HG03460 (cell line): ENCODE data around the gene ZNF624.
A peak's percentile ranks its signal among the peaks of the same experiment; 100 is the strongest.
"Not testable (repeated sequence)": the region's sequence is repeated elsewhere in the genome, so short reads cannot be mapped to it uniquely, and the experiment has no call there.

ENCODE experiments used
- ATAC-seq: cut with Tn5 transposase; IDR thresholded peaks from one replicate; pipeline ENCODE4 v1.9.1; 2021; ENCODE audit not compliant: unreplicated experiment

ZNF624 gene

DNA sequence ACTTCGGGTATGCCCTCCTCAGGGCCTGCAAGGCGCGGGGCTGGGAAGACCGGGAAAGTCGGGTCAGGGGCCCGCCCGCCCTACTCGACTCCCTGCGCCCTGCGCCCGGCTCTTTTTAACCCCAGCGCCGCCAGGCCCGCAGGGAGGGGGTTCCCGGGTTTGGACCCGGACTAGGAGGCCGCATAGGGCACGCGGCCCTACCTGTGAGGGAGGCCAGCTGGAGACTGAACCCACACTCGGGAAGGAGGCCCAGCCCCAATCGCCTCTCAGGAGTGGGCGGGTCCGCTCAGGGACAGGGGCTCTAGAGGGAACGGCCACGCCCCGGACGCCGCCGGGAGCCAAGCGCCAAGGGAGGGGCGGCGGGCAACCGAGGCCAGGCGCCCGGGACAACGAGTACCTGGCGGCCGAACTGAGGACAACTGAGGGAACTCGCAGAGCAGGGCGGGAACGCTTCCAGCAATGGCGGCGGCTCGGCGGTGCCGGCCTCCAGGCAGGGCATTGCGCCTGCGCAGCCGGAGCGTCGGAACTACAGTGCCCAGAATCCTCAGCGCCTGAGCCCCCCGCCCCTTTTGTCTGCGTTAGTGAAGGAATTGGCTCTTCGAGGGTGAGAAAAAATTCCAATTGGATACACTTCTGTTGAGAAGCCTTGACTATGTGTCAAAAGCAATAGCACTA, at the start of gene ZNF624:
ZNF624 (minus strand) TSS at position 484 of the 675 bp plus-strand sequence.
- ATAC-seq = peak; percentile 87

DNA sequence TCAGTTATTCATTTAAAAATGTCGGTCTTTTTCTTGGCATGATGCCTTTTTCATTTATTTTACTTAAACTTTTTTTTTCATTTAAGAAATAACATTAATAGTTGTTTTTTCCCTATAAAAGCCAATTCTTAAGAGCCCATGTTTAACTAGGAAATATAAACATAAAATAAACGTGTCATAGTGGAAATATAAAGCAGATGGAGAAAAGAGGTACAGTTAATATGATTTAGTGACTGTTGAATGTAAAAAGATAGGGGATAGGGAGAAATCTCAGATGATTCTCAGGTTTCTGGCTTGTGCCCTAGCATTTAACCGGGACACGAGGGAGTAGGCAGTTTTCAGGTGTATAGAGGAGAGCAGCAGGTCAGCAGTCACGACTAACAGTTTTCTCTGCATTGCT, 44.0 kb upstream of the ZNF624 start:
- ATAC-seq = not testable (repeated sequence)

DNA sequence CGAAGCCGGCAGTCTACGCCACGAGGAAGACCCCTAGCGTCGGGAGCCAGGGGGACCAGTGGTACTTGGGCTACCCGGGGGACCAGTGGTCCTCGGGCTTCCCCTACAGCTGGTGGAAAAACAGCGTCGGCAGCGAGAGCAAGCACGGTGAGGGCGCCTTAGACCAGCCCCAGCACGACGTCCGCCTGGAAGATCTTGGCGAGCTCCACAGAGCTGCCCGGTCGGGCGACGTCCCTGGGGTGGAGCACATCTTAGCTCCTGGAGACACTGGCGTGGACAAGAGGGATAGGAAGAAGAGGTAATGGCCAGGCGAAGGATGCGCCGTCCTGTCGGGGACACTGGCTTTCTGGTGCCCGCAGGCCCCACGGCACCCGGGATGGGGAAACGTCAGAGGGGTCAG, 36.8 kb upstream of the ZNF624 start:
- not testable (repeated sequence) for ATAC-seq

DNA sequence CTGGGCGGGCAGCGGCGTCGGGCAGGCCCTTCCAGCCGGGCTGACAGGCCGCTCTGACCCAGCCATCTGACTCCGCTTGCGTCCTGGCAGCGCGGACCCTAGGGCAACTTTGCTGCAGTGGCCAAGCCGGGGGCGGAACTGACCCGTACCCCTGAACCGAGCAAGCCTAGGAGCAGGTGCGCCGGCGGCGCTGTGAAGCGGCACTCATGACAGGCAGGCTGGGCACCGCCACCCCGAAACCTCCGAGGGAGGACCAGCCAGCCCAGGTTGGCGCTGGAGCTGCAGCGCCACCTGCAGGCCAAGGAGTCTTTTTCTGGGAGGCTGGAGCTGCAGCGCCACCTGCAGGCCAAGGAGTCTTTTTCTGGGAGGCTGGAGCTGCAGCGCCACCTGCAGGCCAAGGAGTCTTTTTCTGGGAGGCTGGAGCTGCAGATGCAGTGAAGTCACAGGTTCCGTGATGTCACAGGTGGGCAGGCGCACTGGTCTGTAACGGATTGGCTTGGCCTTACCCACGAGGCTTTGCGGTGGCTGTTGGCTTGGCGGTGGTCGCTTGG, 36.2 kb upstream of the ZNF624 start, which contains the start of gene CCDC144A:
CCDC144A (plus strand) TSS at position 511 of the 551 bp plus-strand sequence. CDS start 160 bp downstream, outside the sequence.
- not testable (repeated sequence) for ATAC-seq

DNA sequence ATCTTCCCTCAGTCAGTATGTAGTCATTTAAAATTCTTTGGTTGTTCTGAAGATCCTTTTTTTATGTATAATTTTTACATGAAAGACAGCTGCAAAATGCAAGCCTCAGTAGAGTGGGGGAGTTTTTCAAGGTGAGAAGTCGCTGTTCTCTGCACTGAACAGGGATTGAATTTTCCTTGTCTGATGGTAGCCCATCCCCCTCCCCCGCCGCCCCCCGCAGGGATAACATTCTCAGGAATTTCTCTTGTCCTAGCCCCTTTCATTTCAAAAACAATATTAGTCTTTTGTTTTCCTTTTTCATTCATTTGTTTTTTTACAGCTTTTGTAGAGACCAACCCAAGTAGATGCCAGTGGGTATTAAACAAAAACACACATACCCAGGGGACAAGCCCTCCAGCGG, 33.5 kb upstream of the ZNF624 start:
- ATAC-seq = not testable (repeated sequence)

DNA sequence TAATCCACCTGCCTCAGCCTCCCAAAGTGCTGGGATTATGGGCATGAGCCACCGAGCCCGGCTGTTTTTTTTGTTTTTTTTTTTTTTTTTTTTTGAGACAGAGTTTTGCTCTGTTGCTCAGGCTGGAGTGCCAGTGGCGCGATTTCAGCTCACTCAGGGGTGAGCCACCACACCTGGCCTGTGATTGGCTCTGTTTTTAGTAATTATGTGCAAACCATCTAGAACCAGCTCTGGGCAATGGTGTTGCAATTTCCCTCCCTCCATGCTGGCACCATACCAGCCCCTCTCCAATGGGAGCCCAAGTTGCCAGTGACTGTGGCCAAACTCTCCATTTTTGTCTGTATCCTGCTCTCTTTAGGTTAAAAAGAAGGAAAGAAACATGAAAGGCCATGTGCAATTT, 32.4 kb upstream of the ZNF624 start:
- not testable (repeated sequence) for ATAC-seq

DNA sequence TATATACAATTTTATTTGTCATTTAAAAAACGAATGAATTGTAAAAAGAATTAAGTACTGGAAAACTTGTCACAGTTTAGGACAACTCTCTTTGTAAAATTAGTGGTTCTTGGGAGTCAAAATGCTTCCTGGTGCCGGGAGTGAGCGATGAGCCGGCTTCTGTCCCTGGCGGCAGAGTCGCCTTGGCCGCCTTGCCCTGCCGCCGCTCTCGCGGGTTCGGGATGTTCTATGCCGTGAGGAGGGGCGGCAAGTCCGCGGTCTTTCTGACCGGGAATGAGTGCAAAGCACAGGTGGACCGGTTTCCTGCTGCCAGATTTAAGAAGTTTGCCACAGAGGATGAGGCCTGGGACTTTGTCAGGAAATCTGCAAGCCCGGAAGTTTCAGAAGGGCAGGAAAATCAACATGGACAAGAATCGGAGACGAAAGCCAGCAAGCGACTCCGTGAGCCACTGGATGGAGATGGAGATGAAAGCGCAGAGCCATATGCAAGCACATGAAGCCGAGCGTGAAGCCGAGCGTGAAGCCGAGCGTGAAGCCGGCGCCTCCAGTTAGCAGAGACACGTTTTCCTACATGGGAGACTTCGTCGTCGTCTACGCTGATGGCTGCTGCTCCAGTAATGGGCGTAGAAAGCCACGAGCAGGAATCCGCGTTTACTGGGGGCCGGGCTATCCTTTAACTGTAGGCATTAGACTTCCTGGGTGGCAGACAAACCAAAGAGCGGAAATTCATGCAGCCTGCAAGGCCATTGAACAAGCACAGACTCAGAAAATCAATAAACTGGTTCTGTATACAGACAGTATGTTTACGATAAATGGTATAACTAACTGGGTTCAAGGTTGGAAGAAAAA, 29.9 kb upstream of the ZNF624 start:
- ATAC-seq = not testable (repeated sequence)

DNA sequence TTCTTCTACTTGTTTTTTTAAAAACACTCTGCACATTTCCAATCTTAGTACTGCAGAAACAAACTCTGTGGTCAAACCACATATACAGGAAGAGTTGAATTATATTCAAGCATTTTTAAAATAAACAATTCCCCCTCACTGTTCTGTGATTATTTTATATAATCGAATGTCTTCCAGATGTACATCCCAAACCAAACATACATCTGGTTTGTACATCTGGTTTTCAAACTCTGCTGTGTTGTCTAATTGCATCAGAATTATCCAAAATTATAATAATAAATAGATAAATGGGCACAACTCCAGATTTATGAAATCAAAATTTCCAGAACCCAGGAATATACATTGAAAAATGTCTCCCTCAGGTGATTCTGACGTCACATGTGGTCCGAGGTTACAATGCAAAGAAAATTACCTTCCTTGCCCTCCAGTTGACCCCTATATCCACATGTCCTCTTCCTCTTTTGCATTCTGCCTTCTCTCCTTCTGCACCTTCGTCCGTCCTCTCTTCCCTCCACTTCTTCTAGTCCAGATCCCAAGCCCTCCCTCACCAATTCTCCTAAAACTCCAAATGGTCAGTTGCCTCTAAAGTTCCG, 23.1 kb upstream of the ZNF624 start:
- ATAC-seq = no peak

DNA sequence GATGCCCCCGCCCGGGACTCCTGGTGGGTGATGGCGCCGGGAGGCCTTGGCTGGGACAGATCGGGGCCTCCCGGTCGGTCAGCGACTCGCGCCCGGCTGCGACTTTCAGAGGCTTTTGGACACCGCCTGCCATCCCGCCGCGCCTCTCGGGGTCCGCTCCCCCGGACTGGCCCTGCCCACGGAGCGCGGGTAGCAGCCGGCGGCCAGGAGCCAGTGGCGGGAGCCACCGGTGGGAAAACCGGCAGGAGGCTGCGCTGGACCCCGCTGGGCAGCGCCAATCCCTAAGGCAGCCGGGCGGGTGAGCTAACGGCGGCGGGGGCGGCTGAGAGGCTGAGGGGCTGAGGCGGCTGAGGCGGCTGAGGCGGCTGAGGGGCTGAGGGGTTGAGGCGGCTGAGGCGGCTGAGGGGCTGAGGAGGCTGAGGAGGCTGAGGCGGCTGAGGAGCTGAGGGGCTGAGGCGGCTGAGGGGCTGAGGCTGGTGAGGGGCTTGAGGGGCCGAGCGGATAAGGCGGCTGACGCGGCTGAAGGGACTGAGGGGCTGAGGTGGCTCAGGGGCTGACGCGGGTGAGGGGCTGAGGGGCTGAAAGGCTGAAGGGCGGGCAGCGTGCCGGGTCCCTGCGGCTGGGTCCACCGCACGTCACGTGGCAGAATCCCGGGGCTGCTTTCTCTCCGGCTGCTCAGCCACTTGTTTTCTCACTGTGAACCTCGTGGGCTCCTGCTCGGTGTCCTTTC, 13.4 kb upstream of the ZNF624 start:
- ATAC-seq = not testable (repeated sequence)

DNA sequence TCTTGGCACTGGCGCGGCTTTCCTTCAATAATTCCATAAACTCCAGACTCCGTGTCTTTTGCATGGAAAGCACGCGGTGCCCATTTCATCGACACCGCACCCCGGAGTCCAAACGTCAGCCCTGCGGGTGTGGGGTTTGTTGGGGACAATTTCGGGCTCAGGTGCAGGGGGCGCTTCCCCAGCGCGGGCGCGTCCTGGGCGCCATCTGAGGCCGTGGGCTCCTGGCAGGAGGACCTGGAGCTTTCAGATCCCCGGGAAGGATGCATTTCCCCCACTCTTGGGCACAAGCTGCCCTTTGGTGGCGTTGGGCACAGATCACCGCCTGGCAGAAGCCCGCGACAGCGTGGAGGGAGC, 12.9 kb upstream of the ZNF624 start:
- not testable (repeated sequence) for ATAC-seq

DNA sequence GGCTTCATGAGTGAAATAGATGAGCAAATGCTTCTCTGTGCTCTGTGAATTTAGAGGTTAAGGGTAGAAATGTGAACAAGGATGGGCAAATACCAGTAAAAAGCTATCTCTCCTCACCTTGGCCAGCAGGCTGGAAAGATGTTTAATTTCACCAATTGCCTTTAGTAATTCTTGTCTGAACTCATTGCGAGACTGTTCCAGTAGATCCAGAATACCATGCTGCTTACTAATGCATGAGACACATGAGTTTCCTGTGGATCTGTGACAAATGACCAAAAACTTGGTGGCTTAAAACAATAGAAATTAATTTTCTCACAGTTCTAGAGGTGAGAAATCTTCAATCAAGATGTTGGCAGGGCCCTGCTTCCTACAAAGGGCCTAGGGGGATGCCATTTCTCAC, 9.3 kb upstream of the ZNF624 start:
- no peak for ATAC-seq

DNA sequence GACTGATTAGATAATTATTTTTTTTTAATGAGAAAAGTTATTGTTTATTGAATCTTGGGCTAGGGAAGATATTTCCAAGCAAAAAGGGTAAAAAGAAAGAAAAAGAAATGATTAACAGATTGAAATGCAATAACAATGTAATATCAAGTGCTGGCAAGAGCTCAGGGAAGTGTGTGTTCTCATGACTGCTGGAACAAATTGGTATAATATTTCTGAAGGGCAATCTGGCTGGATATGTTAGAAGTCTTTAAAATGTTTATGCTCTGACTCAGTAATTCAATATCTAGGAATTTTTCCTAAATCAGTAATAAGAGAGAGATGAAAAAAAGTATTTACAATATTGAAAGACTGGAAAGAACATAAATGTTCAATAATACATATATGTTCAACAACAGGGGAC, 7.6 kb upstream of the ZNF624 start:
- ATAC-seq = no peak

DNA sequence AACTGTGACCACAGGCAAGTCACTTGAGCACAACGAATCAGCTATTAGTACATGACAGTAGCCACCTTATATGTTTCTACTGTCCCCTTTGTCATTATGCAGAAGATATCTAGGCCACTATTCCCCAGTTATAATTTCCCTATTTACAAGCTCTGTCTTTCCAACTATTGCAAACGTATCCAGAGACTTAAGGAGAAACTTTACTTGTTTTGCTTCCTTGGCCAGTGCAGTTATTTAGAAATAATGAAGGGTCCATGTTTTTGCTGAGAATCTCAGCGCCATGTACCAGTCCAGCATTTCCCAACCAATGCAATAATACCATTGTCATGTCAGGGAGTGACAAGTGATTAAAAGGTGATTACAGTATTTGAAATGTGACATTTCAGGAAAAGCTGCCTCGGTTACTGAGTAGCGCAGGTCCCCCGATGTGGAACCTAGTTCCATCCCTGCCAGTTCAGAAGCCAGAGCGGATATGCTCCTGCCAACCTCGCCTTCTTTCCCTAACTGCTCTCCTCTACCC, 743 bp downstream of the ZNF624 start:
- ATAC-seq = no peak

DNA sequence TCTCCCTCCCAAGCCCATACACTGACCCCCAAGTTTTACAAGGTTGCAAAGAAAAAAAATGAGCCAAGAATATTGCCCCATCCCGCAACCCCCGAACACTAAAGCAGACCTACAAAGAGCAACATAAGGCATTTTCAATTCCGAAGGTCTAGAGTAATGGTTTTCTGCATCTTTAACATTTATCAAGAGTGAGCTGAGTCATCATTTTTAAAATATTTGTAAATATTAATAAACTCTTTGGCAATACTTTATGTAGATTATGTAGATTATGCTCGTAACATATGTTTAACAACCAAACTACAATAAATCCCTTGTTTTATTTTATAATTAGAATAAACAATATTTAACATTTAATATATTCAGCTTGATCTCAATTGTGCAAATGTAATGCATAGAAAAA, 1.4 kb downstream of the ZNF624 start:
- ATAC-seq = no peak

DNA sequence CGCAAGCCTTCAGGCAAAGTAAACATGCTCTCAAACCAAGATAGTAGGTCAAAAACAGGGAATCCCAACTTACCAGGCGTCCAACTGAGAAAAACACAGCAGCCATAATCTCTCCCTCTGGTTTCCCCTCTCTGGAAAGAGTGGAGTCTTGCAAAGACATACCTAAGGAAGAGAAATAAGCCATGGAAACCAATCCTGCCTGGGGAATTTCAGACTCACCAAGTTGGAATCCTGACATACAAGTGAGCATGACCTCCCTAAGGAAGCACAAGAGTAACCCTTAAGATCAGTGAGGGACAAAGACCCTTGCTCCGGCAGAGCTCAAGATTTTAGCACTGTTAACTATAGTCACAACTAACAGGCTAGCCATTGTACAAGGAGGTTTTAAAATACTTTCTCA, 4.1 kb downstream of the ZNF624 start:
- no peak for ATAC-seq

DNA sequence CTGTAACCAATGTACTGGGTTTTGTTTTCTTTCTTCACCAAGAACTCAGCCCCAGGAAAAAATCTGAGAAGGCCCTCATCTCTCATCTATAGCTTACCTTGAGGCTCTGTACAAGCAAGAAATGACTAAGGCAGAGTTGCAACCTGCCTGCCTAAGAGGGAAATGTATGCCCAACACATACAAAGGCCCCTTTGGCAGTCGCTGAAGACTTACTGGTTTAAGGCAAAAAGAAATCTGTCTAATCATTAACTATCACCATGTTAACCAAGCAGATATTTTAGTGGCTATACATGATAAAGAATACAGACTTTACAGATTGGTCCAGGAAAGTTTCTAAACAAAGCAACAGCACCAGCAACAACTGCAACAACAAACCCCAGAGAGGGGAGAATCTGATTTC, 14.2 kb downstream of the ZNF624 start:
- no peak for ATAC-seq

DNA sequence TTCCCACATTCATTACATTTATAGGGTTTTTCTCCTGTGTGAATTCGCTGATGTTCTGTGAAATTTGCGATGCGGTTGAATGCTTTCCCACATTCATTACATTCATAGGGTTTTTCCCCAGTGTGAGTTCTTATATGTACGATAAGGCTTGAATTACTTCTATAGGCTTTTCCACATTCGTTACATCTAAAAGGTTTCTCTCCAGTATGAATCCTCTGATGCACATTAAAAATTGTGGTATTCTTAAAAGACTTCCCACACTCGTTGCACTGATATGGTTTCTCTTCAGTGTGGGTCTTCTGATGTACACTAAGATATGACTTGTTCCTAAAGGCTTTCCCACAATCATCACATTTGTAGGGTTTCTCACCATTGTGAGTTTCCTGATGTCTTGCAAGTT, 30.4 kb downstream of the ZNF624 start:
- no peak for ATAC-seq

DNA sequence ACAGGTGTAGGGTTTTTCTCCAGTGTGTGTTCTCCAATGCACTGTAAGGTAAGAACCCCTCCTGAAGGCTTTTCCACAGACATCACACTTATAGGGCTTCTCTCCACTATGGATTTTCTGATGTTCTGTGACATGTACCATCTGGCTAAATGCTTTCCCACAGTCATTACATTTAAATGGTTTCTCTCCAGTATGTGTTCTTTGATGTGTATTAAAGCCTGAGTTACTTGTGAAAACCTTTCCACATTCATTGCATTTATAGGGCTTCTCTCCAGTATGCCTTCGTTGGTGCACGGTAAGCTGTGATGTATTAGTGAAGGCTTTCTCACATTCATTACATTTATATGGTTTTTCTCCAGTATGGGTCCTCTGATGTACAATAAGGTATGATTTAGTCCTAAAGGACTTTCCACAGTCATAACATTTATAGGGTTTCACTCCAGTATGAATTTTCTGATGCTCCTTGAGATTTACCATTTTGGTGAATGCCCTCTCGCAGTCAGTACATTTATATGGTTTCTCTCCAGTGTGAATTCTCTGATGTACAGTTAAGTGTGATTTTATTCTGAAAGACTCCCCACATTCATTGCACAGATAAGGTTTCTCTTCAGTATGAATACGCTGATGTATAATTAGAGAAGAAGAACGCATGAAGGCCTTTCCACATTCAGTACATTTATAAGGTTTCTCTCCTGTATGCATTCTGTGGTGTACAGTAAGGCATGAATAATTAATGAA, 30.9 kb downstream of the ZNF624 start:
- no peak for ATAC-seq

DNA sequence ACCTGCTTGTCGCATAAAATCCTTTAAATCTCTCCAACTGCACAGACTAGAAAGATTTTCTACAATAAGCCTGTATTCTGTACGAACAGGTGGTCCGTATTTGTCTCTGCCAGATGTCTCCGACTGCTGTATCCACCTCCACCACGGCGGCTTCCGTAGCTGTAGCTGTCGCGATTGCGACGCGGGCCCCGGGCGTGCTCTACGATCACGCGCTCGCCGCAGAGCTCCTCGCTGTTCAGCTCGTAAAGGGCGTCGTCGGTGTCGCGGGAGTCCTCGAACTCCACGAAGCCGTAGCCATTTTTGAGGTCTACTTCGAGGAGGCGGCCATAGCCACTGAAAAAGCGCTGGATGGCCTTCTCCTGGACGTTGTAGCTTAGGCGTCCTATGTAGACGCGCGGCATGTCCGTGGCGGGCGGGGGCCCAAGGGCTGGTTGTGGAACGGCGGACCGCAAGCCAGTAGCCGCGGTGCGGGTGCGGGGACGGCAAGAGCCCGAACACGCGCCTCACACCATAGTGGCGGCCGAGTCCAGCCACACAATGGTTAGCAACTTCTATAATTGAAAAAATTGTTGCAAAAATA, 36.1 kb downstream of the ZNF624 start:
- no peak for ATAC-seq

DNA sequence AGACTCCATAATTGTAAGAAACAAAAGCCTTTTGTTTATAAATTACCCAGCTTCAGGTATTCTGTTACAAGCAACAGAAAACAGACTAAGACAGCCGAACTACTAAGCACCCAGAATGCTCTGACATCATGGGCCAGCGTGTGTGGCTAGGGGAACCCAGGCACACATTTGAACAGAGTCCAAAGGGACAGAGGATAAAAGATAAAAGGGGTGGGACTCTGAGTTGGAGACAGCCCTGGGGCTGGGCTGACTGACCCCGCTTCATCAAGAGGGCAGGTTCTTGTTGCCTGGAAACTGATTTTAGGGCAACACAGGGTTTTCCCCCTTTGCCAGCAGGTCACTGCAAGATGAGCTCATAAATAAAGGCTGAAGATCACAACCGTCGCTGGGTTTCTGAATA, 54.1 kb downstream of the ZNF624 start:
- no peak for ATAC-seq
